Hepatocyte (in vitro differentiated cells): ENCODE results near the gene GAD2.

Source experiments
- EZH2 ChIP-seq: fragments of 200-600 bp; sonication (generic); IDR thresholded peaks from 2 replicates; pipeline ENCODE4 v1.6.1; 2016; ENCODE audit warnings: antibody characterized with exemption, mild to moderate bottlenecking, borderline replicate concordance
- EZH2phosphoT487 ChIP-seq: fragments of 200-600 bp; sonication (generic); IDR thresholded peaks from one replicate; pipeline ENCODE4 v1.6.1; 2018; ENCODE audit warnings: antibody characterized with exemption, mild to moderate bottlenecking, low read depth, moderate library complexity; ENCODE audit not compliant: unreplicated experiment, severe bottlenecking
- TF ChIP-seq, protein P1 (sequence below): fragments of 200-600 bp; sonication (generic); IDR thresholded peaks from 2 replicates; pipeline ENCODE4 v1.5.1; 2016; ENCODE audit warnings: antibody characterized with exemption, mild to moderate bottlenecking; ENCODE audit not compliant: poor library complexity

DNA sequence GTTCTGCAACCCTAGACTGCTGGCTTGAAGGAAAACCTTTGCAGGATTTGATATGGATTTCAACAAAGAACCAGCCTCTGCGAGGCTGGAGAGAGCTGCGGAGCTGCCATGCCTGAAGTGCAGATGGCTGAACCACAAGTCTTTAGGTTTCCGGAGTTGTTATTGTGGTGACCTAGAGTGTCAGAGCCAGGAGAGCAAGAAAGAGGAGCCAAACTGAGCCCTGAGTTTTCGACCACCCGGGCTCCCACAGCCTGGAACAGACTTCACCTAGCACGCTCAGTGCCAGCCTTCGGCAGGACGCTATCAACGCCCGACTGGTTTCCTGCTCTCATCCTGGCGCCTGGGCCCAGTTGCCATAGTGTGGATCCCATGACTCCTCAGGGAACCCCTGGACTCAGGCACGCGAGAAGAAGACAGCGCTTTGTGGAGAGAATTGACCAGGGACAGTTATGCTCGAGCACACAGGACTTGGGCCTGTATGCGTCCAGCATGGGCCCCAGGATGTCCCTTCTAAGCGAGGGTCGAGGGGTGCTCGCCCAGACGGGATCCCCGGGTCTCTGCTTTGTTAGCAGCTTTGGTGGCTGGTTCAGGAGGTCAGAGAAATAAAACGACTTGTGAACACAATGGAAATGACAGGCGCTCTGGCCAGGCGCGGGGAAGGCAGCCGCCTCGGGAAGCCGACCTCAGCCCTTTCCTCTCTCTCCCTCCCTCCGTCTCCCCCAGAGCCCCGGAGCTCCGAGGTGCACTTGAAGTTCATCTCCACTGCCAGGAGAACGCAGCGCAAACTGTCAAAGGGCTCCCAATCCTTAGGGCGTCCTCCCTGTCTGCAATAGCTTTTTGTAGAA, 1.8 kb upstream of the GAD2 start:
- TF ChIP-seq, protein P1, sequence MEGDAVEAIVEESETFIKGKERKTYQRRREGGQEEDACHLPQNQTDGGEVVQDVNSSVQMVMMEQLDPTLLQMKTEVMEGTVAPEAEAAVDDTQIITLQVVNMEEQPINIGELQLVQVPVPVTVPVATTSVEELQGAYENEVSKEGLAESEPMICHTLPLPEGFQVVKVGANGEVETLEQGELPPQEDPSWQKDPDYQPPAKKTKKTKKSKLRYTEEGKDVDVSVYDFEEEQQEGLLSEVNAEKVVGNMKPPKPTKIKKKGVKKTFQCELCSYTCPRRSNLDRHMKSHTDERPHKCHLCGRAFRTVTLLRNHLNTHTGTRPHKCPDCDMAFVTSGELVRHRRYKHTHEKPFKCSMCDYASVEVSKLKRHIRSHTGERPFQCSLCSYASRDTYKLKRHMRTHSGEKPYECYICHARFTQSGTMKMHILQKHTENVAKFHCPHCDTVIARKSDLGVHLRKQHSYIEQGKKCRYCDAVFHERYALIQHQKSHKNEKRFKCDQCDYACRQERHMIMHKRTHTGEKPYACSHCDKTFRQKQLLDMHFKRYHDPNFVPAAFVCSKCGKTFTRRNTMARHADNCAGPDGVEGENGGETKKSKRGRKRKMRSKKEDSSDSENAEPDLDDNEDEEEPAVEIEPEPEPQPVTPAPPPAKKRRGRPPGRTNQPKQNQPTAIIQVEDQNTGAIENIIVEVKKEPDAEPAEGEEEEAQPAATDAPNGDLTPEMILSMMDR: no peak
- TF ChIP-seq EZH2phosphoT487 (peak; percentile 70), EZH2 (no peak)
